ENCODE measurements around the gene DUSP5. TPM values are rescaled to one million over a fixed set of nuclear protein-coding genes. Genes with fewer than 3 reads are reported as not detected.

DUSP5 gene
- total RNA-seq, 3 donors from 2014 or later = 3.8 to 35.4 (median 26.9) TPM

- no peaks in the 10 kb centered on the region for H3K27me3 ChIP-seq
- no peaks in the 10 kb centered on the region for H3K36me3 ChIP-seq
- intact Hi-C loops (cut with DNase I; ENCODE audit: low total_unique reads) = no loop called here
- H3K4me3 ChIP-seq = no peak overlapping the region
- H3K27ac ChIP-seq = peak overlapping the region; percentile 50 to 65
- TF ChIP-seq CTCF (IDR thresholded peaks at IDR 0.05) (no peak), POLR2AphosphoS5 (IDR thresholded peaks at IDR 0.05) (no peak), POLR2A (IDR thresholded peaks at IDR 0.05) (no peak)
- no peaks in the 10 kb centered on the region for H3K4me1 ChIP-seq
- no peaks in the 10 kb centered on the region for H3K9me3 ChIP-seq
- peak in 1 of 2 donors; percentile 48 for DNase-seq (ENCODE audit: low spot score in 2 of 2)
These were observed 3.8 kb upstream of the DUSP5 start for GRCh38 chr10:110493832-110494426.

- peak overlapping the region; percentile 50 to 65 for H3K27ac ChIP-seq
- H3K9me3 ChIP-seq = no peaks in the 10 kb centered on the region
- no peak overlapping the region for H3K4me3 ChIP-seq
- intact Hi-C loops (cut with DNase I; ENCODE audit: low total_unique reads) = no loop called here
- no peaks in the 10 kb centered on the region for H3K36me3 ChIP-seq
- no peak for DNase-seq (ENCODE audit: low spot score in 2 of 2)
- no peaks in the 10 kb centered on the region for H3K4me1 ChIP-seq
- TF ChIP-seq CTCF (IDR thresholded peaks at IDR 0.05) (no peak), POLR2AphosphoS5 (IDR thresholded peaks at IDR 0.05) (no peak), POLR2A (IDR thresholded peaks at IDR 0.05) (no peak)
- H3K27me3 ChIP-seq = no peaks in the 10 kb centered on the region
These were observed 3.2 kb upstream of the DUSP5 start for GRCh38 chr10:110494532-110494931.

GRCh38 chr10:110495731-110496552, 1.8 kb upstream of the DUSP5 start:
- peak overlapping the region; percentile 63 to 97 (median 72) for H3K4me3 ChIP-seq
- no peaks in the 10 kb centered on the region for H3K9me3 ChIP-seq
- TF ChIP-seq POLR2A (IDR thresholded peaks at IDR 0.05) = no peak
- TF ChIP-seq POLR2AphosphoS5 (IDR thresholded peaks at IDR 0.05) = peak in 2 of 3 donors; percentile 14 to 20
- DNase-seq (ENCODE audit: low spot score in 2 of 2) = peak in 1 of 2 donors; percentile 54
- intact Hi-C loops (cut with DNase I; ENCODE audit: low total_unique reads) = no loop called here
- peak overlapping the region; percentile 94 to 98 for H3K27ac ChIP-seq
- H3K36me3 ChIP-seq = no peaks in the 10 kb centered on the region
- H3K27me3 ChIP-seq = no peaks in the 10 kb centered on the region
- no peaks in the 10 kb centered on the region for H3K4me1 ChIP-seq

- H3K4me1 ChIP-seq = peaks cover 0 to 4% of the 10 kb centered on the region in 2 donors
- no peak for DNase-seq (ENCODE audit: low spot score in 2 of 2)
These were observed 912 bp upstream of the DUSP5 start for GRCh38 chr10:110496553-110497437.

More at GRCh38 chr10:110496553-110497437, 912 bp upstream of the DUSP5 start:
- intact Hi-C loops (cut with DNase I; ENCODE audit: low total_unique reads) = no loop called here
- Histone ChIP-seq H3K4me3 (peak overlapping the region; percentile 63 to 97 (median 72)), H3K9me3 (no peaks in the 10 kb centered on the region), H3K27me3 (no peaks in the 10 kb centered on the region), H3K27ac (peak overlapping the region; percentile 94 to 98), H3K36me3 (no peaks in the 10 kb centered on the region)
- TF ChIP-seq POLR2AphosphoS5 (IDR thresholded peaks at IDR 0.05) = no peak
- no peak for TF ChIP-seq CTCF (IDR thresholded peaks at IDR 0.05)
- TF ChIP-seq POLR2A (IDR thresholded peaks at IDR 0.05) = no peak
